Breast epithelium (tissue), 3 donors: ENCODE results near the gene PER3.

Experiments
- CTCF ChIP-seq, 3 donors: fragments of 450-650 bp; IDR thresholded peaks; one replicate each; pipeline ENCODE4 v1.5.1; 2016 to 2017; ENCODE audit warnings: antibody characterized with exemption in 3 of 3, mild to moderate bottlenecking in 3 of 3, moderate library complexity in 3 of 3
- POLR2A ChIP-seq: fragments of 450-650 bp; IDR thresholded peaks from one replicate; pipeline ENCODE4 v1.6.1; 2016; ENCODE audit warnings: antibody characterized with exemption, mild to moderate bottlenecking, moderate library complexity
- POLR2AphosphoS5 ChIP-seq, 3 donors: sonication (generic); formaldehyde crosslinking; IDR thresholded peaks; one replicate each; pipeline ENCODE4 v1.6.1; 2017; ENCODE audit warnings: antibody characterized with exemption in 3 of 3

GRCh38 chr1:7768583-7768982 lies 15.5 kb upstream of the PER3 start:
- TF ChIP-seq CTCF (IDR thresholded peaks at IDR 0.05): no peak
- no peak for TF ChIP-seq POLR2A
- TF ChIP-seq POLR2AphosphoS5 (IDR thresholded peaks at IDR 0.05): no peak
